WTC11 (cell line): Measurements from ENCODE around the gene SLC10A6.

Experiments
- CREM ChIP-seq: sonication (generic); formaldehyde crosslinking; IDR thresholded peaks from 2 replicates; pipeline ENCODE4 v1.8.1; 2022; ENCODE audit warnings: mild to moderate bottlenecking, missing genetic modification reagents, moderate library complexity
- E2F1 ChIP-seq: sonication (generic); formaldehyde crosslinking; IDR thresholded peaks from 2 replicates; pipeline ENCODE4 v1.8.0; 2022; ENCODE audit warnings: mild to moderate bottlenecking, missing genetic modification reagents
- ELF4 ChIP-seq: sonication (generic); formaldehyde crosslinking; IDR thresholded peaks from 2 replicates; pipeline ENCODE4 v1.8.1; 2022; ENCODE audit warnings: low read depth, mild to moderate bottlenecking, moderate library complexity, missing genetic modification reagents
- FOXP1 ChIP-seq: sonication (generic); formaldehyde crosslinking; IDR thresholded peaks from 2 replicates; pipeline ENCODE4 v1.8.0; 2022; ENCODE audit warnings: missing genetic modification reagents, mild to moderate bottlenecking, moderate library complexity, borderline replicate concordance
- IRF1 ChIP-seq: sonication (generic); formaldehyde crosslinking; IDR thresholded peaks from 2 replicates; pipeline ENCODE4 v1.8.0; 2023; ENCODE audit warnings: missing genetic modification reagents
- MAX ChIP-seq: sonication (generic); formaldehyde crosslinking; IDR thresholded peaks from 2 replicates; pipeline ENCODE4 v1.8.0; 2022; ENCODE audit warnings: mild to moderate bottlenecking, missing genetic modification reagents
- RELA ChIP-seq: sonication (generic); formaldehyde crosslinking; IDR thresholded peaks from 2 replicates; pipeline ENCODE4 v1.8.1; 2022; ENCODE audit warnings: missing genetic modification reagents, mild to moderate bottlenecking, borderline replicate concordance
- USF2 ChIP-seq: sonication (generic); formaldehyde crosslinking; IDR thresholded peaks from 2 replicates; pipeline ENCODE4 v1.8.1; 2023; ENCODE audit warnings: mild to moderate bottlenecking, missing genetic modification reagents, moderate library complexity
- ZNF138 ChIP-seq: sonication (generic); formaldehyde crosslinking; conservative IDR thresholded peaks from 2 replicates; pipeline ENCODE4 v1.8.1; 2022; ENCODE audit warnings: mild to moderate bottlenecking, moderate library complexity, missing genetic modification reagents
- TF ChIP-seq, protein P1 (sequence below): fragments of 200-600 bp; IDR thresholded peaks from 2 replicates; pipeline ENCODE4 v1.8.0; 2022; ENCODE audit warnings: antibody characterized with exemption
- TF ChIP-seq, protein P2 (sequence below): fragments of 250-450 bp; sonication (Bioruptor Pico); IDR thresholded peaks from 2 replicates; pipeline ENCODE4 v1.9.0; 2021; ENCODE audit warnings: mild to moderate bottlenecking, borderline replicate concordance
- TF ChIP-seq, protein P3 (sequence below): sonication (generic); formaldehyde crosslinking; IDR thresholded peaks from 2 replicates; pipeline ENCODE4 v1.8.1; 2022; ENCODE audit warnings: low read depth, missing genetic modification reagents, borderline replicate concordance
- TF ChIP-seq, protein P4 (sequence below): sonication (generic); formaldehyde crosslinking; IDR thresholded peaks from 2 replicates; pipeline ENCODE4 v1.8.1; 2023; ENCODE audit warnings: mild to moderate bottlenecking, missing genetic modification reagents, moderate library complexity
- TF ChIP-seq, protein P5 (sequence below): fragments of 250-450 bp; sonication (Bioruptor Pico); IDR thresholded peaks from 2 replicates; pipeline ENCODE4 v1.8.0; 2021; ENCODE audit warnings: mild to moderate bottlenecking

- TF ChIP-seq ELF4 (no peak), CREM (CRISPR knock-in tag) (no peak), ZNF138 (no peak), MAX (CRISPR knock-in tag) (no peak), FOXP1 (CRISPR knock-in tag) (no peak), IRF1 (no peak), RELA (no peak), USF2 (CRISPR knock-in tag) (no peak), E2F1 (CRISPR knock-in tag) (no peak)
- TF ChIP-seq, protein P1, sequence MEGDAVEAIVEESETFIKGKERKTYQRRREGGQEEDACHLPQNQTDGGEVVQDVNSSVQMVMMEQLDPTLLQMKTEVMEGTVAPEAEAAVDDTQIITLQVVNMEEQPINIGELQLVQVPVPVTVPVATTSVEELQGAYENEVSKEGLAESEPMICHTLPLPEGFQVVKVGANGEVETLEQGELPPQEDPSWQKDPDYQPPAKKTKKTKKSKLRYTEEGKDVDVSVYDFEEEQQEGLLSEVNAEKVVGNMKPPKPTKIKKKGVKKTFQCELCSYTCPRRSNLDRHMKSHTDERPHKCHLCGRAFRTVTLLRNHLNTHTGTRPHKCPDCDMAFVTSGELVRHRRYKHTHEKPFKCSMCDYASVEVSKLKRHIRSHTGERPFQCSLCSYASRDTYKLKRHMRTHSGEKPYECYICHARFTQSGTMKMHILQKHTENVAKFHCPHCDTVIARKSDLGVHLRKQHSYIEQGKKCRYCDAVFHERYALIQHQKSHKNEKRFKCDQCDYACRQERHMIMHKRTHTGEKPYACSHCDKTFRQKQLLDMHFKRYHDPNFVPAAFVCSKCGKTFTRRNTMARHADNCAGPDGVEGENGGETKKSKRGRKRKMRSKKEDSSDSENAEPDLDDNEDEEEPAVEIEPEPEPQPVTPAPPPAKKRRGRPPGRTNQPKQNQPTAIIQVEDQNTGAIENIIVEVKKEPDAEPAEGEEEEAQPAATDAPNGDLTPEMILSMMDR: no peak
- TF ChIP-seq, protein P2, sequence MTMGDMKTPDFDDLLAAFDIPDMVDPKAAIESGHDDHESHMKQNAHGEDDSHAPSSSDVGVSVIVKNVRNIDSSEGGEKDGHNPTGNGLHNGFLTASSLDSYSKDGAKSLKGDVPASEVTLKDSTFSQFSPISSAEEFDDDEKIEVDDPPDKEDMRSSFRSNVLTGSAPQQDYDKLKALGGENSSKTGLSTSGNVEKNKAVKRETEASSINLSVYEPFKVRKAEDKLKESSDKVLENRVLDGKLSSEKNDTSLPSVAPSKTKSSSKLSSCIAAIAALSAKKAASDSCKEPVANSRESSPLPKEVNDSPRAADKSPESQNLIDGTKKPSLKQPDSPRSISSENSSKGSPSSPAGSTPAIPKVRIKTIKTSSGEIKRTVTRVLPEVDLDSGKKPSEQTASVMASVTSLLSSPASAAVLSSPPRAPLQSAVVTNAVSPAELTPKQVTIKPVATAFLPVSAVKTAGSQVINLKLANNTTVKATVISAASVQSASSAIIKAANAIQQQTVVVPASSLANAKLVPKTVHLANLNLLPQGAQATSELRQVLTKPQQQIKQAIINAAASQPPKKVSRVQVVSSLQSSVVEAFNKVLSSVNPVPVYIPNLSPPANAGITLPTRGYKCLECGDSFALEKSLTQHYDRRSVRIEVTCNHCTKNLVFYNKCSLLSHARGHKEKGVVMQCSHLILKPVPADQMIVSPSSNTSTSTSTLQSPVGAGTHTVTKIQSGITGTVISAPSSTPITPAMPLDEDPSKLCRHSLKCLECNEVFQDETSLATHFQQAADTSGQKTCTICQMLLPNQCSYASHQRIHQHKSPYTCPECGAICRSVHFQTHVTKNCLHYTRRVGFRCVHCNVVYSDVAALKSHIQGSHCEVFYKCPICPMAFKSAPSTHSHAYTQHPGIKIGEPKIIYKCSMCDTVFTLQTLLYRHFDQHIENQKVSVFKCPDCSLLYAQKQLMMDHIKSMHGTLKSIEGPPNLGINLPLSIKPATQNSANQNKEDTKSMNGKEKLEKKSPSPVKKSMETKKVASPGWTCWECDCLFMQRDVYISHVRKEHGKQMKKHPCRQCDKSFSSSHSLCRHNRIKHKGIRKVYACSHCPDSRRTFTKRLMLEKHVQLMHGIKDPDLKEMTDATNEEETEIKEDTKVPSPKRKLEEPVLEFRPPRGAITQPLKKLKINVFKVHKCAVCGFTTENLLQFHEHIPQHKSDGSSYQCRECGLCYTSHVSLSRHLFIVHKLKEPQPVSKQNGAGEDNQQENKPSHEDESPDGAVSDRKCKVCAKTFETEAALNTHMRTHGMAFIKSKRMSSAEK (CRISPR knock-in tag): no peak
- TF ChIP-seq, protein P3, sequence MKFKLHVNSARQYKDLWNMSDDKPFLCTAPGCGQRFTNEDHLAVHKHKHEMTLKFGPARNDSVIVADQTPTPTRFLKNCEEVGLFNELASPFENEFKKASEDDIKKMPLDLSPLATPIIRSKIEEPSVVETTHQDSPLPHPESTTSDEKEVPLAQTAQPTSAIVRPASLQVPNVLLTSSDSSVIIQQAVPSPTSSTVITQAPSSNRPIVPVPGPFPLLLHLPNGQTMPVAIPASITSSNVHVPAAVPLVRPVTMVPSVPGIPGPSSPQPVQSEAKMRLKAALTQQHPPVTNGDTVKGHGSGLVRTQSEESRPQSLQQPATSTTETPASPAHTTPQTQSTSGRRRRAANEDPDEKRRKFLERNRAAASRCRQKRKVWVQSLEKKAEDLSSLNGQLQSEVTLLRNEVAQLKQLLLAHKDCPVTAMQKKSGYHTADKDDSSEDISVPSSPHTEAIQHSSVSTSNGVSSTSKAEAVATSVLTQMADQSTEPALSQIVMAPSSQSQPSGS (CRISPR knock-in tag): no peak
- TF ChIP-seq, protein P4, sequence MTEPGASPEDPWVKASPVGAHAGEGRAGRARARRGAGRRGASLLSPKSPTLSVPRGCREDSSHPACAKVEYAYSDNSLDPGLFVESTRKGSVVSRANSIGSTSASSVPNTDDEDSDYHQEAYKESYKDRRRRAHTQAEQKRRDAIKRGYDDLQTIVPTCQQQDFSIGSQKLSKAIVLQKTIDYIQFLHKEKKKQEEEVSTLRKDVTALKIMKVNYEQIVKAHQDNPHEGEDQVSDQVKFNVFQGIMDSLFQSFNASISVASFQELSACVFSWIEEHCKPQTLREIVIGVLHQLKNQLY: no peak
- TF ChIP-seq, protein P5, sequence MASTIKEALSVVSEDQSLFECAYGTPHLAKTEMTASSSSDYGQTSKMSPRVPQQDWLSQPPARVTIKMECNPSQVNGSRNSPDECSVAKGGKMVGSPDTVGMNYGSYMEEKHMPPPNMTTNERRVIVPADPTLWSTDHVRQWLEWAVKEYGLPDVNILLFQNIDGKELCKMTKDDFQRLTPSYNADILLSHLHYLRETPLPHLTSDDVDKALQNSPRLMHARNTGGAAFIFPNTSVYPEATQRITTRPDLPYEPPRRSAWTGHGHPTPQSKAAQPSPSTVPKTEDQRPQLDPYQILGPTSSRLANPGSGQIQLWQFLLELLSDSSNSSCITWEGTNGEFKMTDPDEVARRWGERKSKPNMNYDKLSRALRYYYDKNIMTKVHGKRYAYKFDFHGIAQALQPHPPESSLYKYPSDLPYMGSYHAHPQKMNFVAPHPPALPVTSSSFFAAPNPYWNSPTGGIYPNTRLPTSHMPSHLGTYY: no peak
These were observed at the start of gene SLC10A6 for GRCh38 chr4:86848732-86849619.
